ENCODE measurements around the gene SARNP.
A peak's percentile ranks its signal among the peaks of the same experiment; 100 is the strongest.
"Not testable (repeated sequence)": the region's sequence is repeated elsewhere in the genome, so short reads cannot be mapped to it uniquely, and the experiment has no call there.

SARNP gene

GRCh38 chr12:55838361-55838760 lies 20.8 kb upstream of the SARNP start:
- DNase-seq = no peak

GRCh38 chr12:55834400-55834799 lies 16.9 kb upstream of the SARNP start:
- DNase-seq = not testable (repeated sequence)

DNA sequence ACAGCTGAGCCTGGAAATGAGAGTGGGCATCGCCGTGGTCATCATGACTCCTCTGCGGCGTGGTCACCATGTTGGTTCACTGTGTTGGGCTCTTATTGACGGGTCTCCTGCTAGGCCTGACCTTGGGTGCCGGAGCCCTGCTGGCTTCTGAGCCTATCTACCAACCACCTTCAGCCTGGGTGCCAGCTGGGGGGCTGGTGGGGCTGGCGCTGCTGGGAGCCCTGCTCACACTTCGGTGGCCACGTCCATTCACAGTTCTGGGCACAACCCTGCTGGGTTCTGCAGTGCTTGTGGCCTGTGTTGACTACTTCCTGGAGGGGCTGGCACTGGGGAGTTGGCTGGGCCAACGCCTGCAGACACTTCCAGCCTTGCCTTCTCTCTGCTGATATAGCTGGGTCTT lies 15.5 kb upstream of the SARNP start:
- no peak for DNase-seq

GRCh38 chr12:55831447-55831815 lies 13.9 kb upstream of the SARNP start:
- DNase-seq = no peak

GRCh38 chr12:55830601-55831446 lies 13.3 kb upstream of the SARNP start:
- no peak for DNase-seq

GRCh38 chr12:55829967-55830600 lies 12.6 kb upstream of the SARNP start:
- DNase-seq = no peak

DNA sequence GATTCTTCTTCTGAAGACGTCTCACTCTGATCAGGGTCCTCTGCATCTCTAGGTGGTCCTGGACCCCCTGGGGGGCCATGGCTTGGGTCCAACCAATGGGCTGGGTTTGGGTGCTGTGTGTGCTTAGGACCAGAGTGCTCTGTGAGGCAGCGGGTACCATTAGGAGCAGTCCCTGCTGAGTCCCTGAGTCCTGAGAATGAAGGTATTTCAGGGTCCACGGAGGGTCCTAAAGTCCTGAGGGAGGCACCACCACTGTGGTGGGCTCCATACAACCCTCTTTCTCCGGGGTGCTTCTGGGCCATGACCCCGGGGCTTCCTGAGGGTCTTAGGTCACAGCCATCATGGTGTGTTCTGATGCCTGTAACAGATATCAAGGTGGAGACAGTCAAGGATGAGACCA lies 10.8 kb upstream of the SARNP start:
- no peak for DNase-seq

- DNase-seq = no peak
Measured at GRCh38 chr12:55827806-55828205, 10.3 kb upstream of the SARNP start.

DNA sequence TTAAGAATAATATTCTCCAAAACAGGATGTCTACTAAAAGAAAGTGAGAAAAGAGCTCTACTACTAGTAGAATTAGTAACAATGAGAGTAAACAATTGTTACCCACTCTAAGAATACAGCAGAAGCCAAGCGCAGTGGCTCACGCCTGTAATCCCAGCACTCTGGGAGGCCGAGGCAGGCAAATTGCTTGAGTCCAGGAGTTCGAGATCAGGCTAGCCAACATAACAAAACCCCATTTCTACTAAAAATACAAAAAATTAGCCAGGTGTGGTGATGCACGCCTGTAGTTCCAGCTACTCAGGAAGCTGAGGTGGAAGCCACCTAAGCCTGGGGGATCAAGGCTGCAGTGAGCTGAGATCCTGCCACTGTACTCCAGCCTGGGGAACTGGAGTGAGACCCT lies 7.2 kb upstream of the SARNP start:
- DNase-seq = no peak

DNA sequence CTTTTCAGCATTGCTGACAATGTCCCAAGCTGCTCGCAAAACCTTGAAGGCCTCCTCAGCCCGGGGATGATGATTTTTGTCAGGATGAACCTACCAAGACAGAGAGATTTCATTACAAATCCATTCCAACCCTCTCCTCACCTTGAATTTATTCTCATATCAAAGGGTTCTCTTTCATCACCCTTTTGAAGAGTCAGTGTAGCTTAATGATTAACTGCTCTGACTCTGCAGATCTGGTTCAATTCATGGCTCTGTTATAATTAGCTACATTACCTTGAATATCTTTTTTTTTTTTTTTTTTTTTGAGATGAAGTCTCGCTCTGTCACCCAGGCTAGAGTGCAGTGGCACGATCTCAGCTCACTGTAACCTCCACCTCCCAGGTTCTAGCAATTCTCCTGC lies 5.9 kb upstream of the SARNP start:
- DNase-seq = no peak

- no peak for DNase-seq
Measured at GRCh38 chr12:55822228-55822627, 4.7 kb upstream of the SARNP start.

GRCh38 chr12:55820679-55821078 lies 3.2 kb upstream of the SARNP start:
- DNase-seq = no peak

DNA sequence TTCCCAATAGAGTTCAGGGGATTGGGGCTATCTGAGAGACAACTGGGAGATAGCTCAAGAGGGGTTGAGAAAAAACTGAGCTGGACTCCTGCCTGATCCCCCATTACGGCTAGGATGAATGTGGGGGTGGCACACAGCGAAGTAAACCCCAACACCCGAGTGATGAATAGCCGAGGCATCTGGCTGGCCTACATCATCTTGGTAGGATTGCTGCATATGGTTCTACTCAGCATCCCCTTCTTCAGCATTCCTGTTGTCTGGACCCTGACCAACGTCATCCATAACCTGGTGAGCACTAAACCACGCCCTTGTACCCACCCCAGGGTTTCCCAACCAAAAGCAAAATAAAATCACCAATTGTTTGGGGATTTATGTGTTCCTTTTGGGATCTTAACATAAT lies 1.4 kb upstream of the SARNP start:
- DNase-seq = no peak

DNA sequence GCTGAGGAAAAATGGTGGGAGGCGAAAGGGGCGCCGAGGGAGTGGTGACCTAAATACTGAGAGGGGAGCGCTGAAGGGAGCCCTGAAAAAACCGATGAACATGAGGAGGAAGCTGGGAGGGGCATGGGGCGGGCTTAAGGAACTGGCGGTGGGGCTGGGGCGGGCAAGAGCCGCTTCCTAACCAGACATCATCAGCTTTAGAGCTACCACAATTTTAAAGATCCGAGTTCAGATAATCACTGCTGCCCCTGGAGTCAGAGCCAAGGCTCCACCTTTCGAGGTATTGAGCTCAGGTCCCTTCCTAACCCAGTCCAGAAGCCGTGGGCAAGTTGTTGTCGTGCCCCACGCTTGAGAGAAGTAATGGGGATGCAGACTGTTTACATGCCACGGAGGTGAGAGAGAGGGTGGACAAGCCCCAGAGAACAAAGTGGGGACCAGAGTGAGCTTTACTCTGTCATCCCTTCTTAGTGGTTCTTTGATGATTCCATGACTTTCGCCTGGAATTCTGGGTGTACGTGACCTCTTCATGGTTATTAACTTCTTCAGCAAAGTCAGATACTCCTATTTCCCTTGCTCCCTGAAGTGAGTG lies 710 bp upstream of the SARNP start:
- DNase-seq = no peak

DNA sequence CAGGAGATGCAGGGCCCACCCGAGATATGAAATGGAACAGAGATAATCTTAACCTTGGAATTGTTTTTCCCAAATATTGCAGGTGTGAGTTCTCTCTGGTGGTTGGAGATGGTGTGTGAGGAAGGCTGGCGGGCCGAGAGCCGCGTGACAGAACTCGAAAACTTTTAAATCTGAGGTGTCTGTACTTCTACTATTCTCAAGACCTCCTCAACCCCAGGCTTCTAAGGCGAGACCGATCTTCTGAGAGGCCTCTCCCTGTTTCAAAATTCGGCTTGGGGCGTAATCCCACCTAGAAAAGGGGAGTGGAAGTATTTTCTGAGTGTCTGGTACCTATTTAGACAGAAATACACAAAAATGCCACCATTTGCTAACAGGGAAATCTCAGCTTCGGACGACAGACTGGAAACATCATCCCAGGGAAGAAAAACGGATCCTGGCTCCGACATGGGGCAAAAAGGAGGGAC lies 611 bp downstream of the SARNP start:
- DNase-seq = no peak

DNA sequence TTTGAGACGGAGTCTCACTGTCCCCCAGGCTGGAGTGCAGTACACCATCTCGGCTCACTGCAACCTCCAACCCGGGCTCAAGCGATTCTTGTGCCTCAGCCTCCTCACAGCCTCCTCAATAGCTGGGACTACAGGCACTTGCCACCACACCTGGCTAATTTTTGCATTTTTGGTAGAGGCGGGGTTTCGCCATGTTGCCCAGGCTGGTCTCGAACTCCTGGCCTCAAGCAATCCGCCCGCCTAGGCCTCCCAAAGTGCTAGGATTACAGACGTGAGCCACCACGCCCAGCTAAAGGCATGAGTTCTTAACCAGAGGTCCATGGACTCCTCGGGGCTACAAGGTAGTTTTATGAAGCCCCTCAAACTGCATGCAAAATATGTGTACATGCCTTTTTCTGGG lies 2.1 kb downstream of the SARNP start:
- DNase-seq = no peak

GRCh38 chr12:55814257-55814656 lies 3.3 kb downstream of the SARNP start:
- DNase-seq = no peak

DNA sequence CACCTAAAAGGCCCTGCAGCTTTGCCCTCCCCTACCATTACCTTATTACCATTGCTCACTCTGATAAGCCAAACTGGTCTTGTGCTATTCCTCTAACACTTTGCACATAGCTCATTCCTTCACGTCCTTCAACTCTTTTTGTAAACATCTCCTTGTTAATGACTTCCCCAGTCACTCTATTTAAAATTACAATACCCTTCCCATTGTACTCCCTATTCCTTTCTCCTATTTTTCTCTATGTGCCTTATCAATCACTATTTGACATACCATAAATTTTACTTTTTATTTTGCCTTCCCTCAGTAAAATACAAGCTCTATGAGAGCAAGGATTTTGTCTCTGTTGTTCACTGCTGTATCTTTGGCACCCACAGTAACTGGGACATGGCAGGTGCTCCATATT lies 5.4 kb downstream of the SARNP start:
- DNase-seq = no peak

- no peak for DNase-seq
Measured at GRCh38 chr12:55809274-55809673, 8.2 kb downstream of the SARNP start.

- DNase-seq = no peak
Measured at GRCh38 chr12:55806982-55807381, 10.5 kb downstream of the SARNP start.

DNA sequence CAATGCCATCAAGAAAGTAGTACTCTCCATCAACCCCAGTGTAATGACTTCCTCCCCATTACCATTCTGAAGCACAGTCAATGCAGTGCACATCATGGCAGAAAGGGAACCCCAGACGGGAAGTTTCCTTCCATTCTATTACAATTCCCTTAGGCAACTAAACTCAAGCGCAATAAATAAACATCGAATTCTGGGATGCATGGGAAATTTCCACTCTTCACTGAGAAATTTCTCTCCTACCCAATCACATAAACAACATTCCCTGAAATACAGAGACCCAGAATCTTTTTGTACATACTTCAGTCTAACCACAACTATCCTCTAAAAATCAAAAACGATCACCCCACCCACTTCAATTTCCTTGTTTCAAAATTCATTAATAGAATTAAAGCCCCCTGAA lies 20.0 kb downstream of the SARNP start:
- DNase-seq = no peak

GRCh38 chr12:55797068-55797467 lies 20.5 kb downstream of the SARNP start:
- DNase-seq = peak; percentile 33

DNA sequence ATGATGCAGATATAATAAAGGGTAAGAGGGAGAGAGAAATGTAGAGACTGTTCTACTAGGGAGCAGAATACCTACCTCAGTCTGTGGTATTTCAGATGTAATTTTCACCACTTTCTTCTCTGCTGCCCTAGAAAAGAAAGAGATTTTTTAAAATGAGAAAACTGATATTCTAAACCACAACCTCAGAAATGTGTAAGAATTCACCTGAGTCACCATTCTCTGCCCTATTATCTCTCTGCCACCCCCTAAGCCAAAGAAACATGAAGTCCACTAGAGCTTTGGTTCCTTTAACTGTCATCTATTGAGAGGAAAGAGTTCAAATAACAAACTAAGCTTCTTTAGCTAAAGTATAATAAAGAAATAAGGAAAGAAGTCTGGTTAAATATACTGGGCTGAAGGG lies 21.6 kb downstream of the SARNP start:
- no peak for DNase-seq

DNA sequence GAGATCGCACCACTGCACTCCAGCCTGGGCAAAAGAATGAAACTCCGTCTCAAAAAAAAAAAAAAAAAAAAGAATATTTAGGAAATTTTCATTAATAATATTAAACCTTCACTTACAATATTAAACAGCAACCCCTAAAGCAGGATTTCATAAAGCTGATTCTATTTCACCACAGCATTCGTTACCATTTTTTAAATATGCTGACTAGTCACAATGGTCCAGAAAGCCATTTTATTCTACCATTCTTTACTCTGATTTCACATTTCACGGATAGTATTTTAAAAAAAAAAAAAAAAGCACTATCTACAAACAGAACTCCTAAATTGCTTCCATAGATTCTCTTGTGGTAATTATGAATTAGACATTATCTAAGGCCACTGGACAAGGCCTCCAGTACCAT lies 27.6 kb downstream of the SARNP start:
- no peak for DNase-seq

Data from DMS153 (cell line).